Left ventricle myocardium inferior (tissue), 1 donor: Measurements from ENCODE around the gene CAMK1D. TPM values are rescaled to one million over a fixed set of nuclear protein-coding genes. Genes with fewer than 3 reads are reported as not detected.

Experiments used
- DNase-seq: peaks from one replicate; pipeline ENCODE4 v3.0.0-alpha.2; 2020
- H3K27ac ChIP-seq: fragments of 200-600 bp; replicated peaks from 2 replicates; pipeline ENCODE4 v1.8.0; 2021
- H3K27me3 ChIP-seq: fragments of 200-600 bp; 2 replicates; pipeline ENCODE4 v1.8.0; 2021; ENCODE audit warnings: low read depth
- H3K36me3 ChIP-seq: fragments of 200-600 bp; 2 replicates; pipeline ENCODE4 v1.8.0; 2021
- H3K4me1 ChIP-seq: fragments of 200-600 bp; 2 replicates; pipeline ENCODE4 v1.8.0; 2021
- H3K4me3 ChIP-seq: fragments of 200-600 bp; 2 replicates; pipeline ENCODE4 v1.8.0; 2021; ENCODE audit warnings: mild to moderate bottlenecking, moderate library complexity
- H3K9me3 ChIP-seq: fragments of 200-600 bp; replicated peaks from 2 replicates; pipeline ENCODE4 v1.8.0; 2021
- CTCF ChIP-seq: fragments of 200-600 bp; IDR thresholded peaks from 2 replicates; pipeline ENCODE4 v1.8.0; 2021; ENCODE audit warnings: antibody characterized with exemption, mild to moderate bottlenecking, borderline replicate concordance
- intact Hi-C: fragments of 100-400 bp; cut with micrococcal nuclease; formaldehyde crosslinking; loops from one replicate; pipeline ENCODE4 v1.11.0; 2022
- total RNA-seq: library from RNA; stranded (reverse); fragmentation: NEBNext Ultra II Directional; extraction: Animal tissue kit (Norgen Biotek cat#: 25700); gene quantifications from one replicate; pipeline ENCODE4 v1.2.1, GENCODE V29; 2021
- donor health status: DM: no; HTN: yes; CAD: no; lungs with severe emphysema.

CAMK1D gene
- total RNA-seq, 1 donor from 2014 or later: 2.5 TPM

- intact Hi-C loops: no loop called here
- no peaks in the 10 kb centered on the region for H3K36me3 ChIP-seq
- no peaks in the 10 kb centered on the region for H3K4me1 ChIP-seq
Measured at GRCh38 chr10:12799714-12800113, 450.4 kb downstream of the CAMK1D start.

GRCh38 chr10:12800302-12800701 lies 451.0 kb downstream of the CAMK1D start:
- no peak for TF ChIP-seq CTCF
- Histone ChIP-seq H3K27ac (no peak overlapping the region), H3K4me1 (no peaks in the 10 kb centered on the region), H3K27me3 (no peaks in the 10 kb centered on the region), H3K4me3 (no peak overlapping the region), H3K36me3 (no peaks in the 10 kb centered on the region), H3K9me3 (no peaks in the 10 kb centered on the region)
- DNase-seq: no peak
- intact Hi-C loops: no loop called here

More at GRCh38 chr10:12799714-12800113, 450.4 kb downstream of the CAMK1D start:
- no peak for DNase-seq
- no peak for TF ChIP-seq CTCF
- no peaks in the 10 kb centered on the region for H3K27me3 ChIP-seq
- H3K27ac ChIP-seq: no peak overlapping the region
- no peaks in the 10 kb centered on the region for H3K9me3 ChIP-seq
- H3K4me3 ChIP-seq: no peak overlapping the region

- DNase-seq: no peak
- Histone ChIP-seq H3K27me3 (no peaks in the 10 kb centered on the region), H3K9me3 (no peaks in the 10 kb centered on the region), H3K27ac (no peak overlapping the region), H3K4me1 (no peaks in the 10 kb centered on the region), H3K4me3 (no peak overlapping the region), H3K36me3 (no peaks in the 10 kb centered on the region)
- TF ChIP-seq CTCF: no peak
- intact Hi-C loops: no loop called here
Measured at GRCh38 chr10:12801214-12802087, 452.1 kb downstream of the CAMK1D start.

GRCh38 chr10:12803776-12804175 lies 454.4 kb downstream of the CAMK1D start:
- intact Hi-C loops: no loop called here
- Histone ChIP-seq H3K4me1 (peaks cover 10% of the 10 kb centered on the region), H3K27me3 (no peaks in the 10 kb centered on the region), H3K9me3 (no peaks in the 10 kb centered on the region), H3K4me3 (no peak overlapping the region), H3K27ac (no peak overlapping the region), H3K36me3 (no peaks in the 10 kb centered on the region)
- no peak for TF ChIP-seq CTCF
- no peak for DNase-seq

GRCh38 chr10:12806228-12807095 lies 457.1 kb downstream of the CAMK1D start:
- H3K9me3 ChIP-seq: no peaks in the 10 kb centered on the region
- peaks cover 10% of the 10 kb centered on the region for H3K4me1 ChIP-seq
- intact Hi-C loops: no loop called here
- H3K27me3 ChIP-seq: no peaks in the 10 kb centered on the region
- no peak overlapping the region for H3K27ac ChIP-seq
- H3K36me3 ChIP-seq: no peaks in the 10 kb centered on the region
- DNase-seq: no peak
- H3K4me3 ChIP-seq: no peak overlapping the region
- TF ChIP-seq CTCF: no peak
